Adrenal gland (tissue), 12 donors: ENCODE data around the gene NR2C1. TPM values are rescaled to one million over a fixed set of nuclear protein-coding genes. Genes with fewer than 3 reads are reported as not detected.

Experiments used
- DNase-seq, 7 donors: peaks; one replicate each; pipeline ENCODE4 v3.0.0-alpha.2; 2019 to 2020
- H3K27ac ChIP-seq, 5 donors: fragments of 200-600 bp; sonication (generic) in 4 of 5; 1 replicate in 3 of 5; 2 replicates in 2 of 5; pipeline versions ENCODE4 v1.5.1 to v1.8.0; 2016 to 2020; ENCODE audit warnings: mild to moderate bottlenecking in 1 of 5
- H3K27me3 ChIP-seq: fragments of 200-600 bp; 2 replicates; pipeline ENCODE4 v1.8.0; 2021
- H3K36me3 ChIP-seq, 2 donors: fragments of 200-600 bp; replicated peaks in 1 of 2; 1 replicate in 1 of 2; 2 replicates in 1 of 2; pipeline versions ENCODE4 v1.5.1 to v1.8.0; 2018 to 2022
- H3K4me1 ChIP-seq, 2 donors: fragments of 200-600 bp; replicated peaks in 1 of 2; 1 replicate in 1 of 2; 2 replicates in 1 of 2; pipeline versions ENCODE4 v1.5.1 to v1.8.0; 2018 to 2021
- H3K4me3 ChIP-seq, 4 donors: fragments of 200-600 bp; sonication (generic) in 3 of 4; one replicate each; pipeline ENCODE4 v1.5.1; 2016 to 2018
- H3K9me3 ChIP-seq, 3 donors: fragments of 200-600 bp; sonication (generic) in 1 of 3; replicated peaks in 1 of 3; 1 replicate in 2 of 3; 2 replicates in 1 of 3; pipeline versions ENCODE4 v1.5.1 to v1.8.0; 2016 to 2021
- POLR2A ChIP-seq, 2 donors: fragments of 450-650 bp; IDR thresholded peaks; one replicate each; pipeline ENCODE4 v1.6.1; 2017; ENCODE audit warnings: antibody characterized with exemption in 2 of 2, mild to moderate bottlenecking in 2 of 2, moderate library complexity in 1 of 2
- WGBS, 4 donors: extraction: QIAGEN DNeasy Blood & Tissue Kit in 2 of 4; methylation state at CpG; one replicate each; pipeline versions ENCODE4 v1.1.5 to v1.1.7; 2013 to 2017; 5-methylcytosine and 5-hydroxymethylcytosine counted together
- intact Hi-C, 2 donors: fragments of 100-400 bp; cut with DNase I; formaldehyde crosslinking; loops; one replicate each; pipeline versions ENCODE4 v1.14.1 to v1.15.0; 2022 to 2023
- polyA plus RNA-seq, 3 donors: library from polyadenylated mRNA; stranded (reverse); fragments of 200-250 nt in 2 of 3; fragments of 350-450 nt in 1 of 3; fragmentation: Illumina TruSeq in 1 of 3; extraction: RNeasy Lipid Tissue Mini Kit (QIAGEN cat#74804) in 1 of 3; gene quantifications; one replicate each; pipeline ENCODE4 v1.2.3, GENCODE V29; 2013 to 2014
- total RNA-seq, 9 donors: library from RNA; depleted of rRNA in 4 of 9; stranded (reverse); fragments of >200 nt in 4 of 9; fragments of 120-200 nt in 1 of 9; fragmentation: NEBNext Ultra II Directional in 1 of 9; extraction: Animal tissue kit (Norgen Biotek cat#: 25700) in 1 of 9; gene quantifications; one replicate each; pipeline versions ENCODE4 v1.1.0 to v1.2.4, GENCODE V29; 2013 to 2023
- TF ChIP-seq, protein P1 (sequence below), 6 experiments: fragments of 450-650 bp in 4 of 6; fragments of 200-600 bp in 2 of 6; sonication (generic) in 1 of 6; IDR thresholded peaks; 1 replicate in 5 of 6; 2 replicates in 1 of 6; pipeline versions ENCODE4 v1.5.1 to v1.8.0; 2016 to 2021; ENCODE audit warnings: antibody characterized with exemption in 6 of 6, mild to moderate bottlenecking in 2 of 6, moderate library complexity in 1 of 6
- donor health status: healthy with polysubstance abuse.
- donor health status: Bipolar disorder and iron deficiency.
- donor health status: DM: yes; HTN: yes; CAD: no.
- donor health status: DM: no; HTN: no; CAD: no.
- donor health status: DM: no; HTN: no; CAD: no.
- donor health status: DM: yes; HTN: yes; CAD: no.

The NR2C1 gene
- total and polyA plus RNA-seq, 12 donors, result 19.8 to 300 (median 45.6) TPM

DNA sequence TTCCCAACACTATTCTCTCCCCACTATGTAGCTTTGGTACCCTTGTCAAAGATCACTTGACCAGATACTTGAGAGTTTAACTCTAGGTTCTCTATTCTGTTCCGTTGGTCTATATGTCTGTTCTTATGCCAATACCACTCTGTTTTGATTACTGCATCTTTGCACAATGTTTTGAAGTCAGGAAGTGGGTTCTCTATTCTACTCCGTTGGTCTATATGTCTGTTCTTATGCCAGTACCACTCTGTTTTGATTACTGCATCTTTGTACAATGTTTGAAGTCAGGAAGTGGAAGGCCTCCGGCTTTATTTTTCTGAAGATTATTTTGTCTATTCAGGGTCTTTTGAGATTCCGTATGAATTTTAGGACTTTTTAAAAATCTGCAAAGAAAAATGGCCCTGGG lies 67.2 kb downstream of the NR2C1 start:
- no peak overlapping the region for H3K4me3 ChIP-seq
- peaks cover 0 to 5% of the 10 kb centered on the region in 2 donors for H3K36me3 ChIP-seq
- H3K4me1 ChIP-seq, result peaks cover 4 to 23% of the 10 kb centered on the region in 2 donors
- 84 to 94% (median 90%) methylated on average over 4 of the region's 4 CpGs for WGBS, 4 donors
- intact Hi-C loops, result no loop called here
- H3K9me3 ChIP-seq, result no peaks in the 10 kb centered on the region
- H3K27me3 ChIP-seq, result no peaks in the 10 kb centered on the region
- no peak overlapping the region for H3K27ac ChIP-seq
- TF ChIP-seq, protein P1, sequence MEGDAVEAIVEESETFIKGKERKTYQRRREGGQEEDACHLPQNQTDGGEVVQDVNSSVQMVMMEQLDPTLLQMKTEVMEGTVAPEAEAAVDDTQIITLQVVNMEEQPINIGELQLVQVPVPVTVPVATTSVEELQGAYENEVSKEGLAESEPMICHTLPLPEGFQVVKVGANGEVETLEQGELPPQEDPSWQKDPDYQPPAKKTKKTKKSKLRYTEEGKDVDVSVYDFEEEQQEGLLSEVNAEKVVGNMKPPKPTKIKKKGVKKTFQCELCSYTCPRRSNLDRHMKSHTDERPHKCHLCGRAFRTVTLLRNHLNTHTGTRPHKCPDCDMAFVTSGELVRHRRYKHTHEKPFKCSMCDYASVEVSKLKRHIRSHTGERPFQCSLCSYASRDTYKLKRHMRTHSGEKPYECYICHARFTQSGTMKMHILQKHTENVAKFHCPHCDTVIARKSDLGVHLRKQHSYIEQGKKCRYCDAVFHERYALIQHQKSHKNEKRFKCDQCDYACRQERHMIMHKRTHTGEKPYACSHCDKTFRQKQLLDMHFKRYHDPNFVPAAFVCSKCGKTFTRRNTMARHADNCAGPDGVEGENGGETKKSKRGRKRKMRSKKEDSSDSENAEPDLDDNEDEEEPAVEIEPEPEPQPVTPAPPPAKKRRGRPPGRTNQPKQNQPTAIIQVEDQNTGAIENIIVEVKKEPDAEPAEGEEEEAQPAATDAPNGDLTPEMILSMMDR (IDR thresholded peaks at IDR 0.05), result no peak
- no peak for TF ChIP-seq POLR2A (IDR thresholded peaks at IDR 0.05)
- DNase-seq, result no peak

DNA sequence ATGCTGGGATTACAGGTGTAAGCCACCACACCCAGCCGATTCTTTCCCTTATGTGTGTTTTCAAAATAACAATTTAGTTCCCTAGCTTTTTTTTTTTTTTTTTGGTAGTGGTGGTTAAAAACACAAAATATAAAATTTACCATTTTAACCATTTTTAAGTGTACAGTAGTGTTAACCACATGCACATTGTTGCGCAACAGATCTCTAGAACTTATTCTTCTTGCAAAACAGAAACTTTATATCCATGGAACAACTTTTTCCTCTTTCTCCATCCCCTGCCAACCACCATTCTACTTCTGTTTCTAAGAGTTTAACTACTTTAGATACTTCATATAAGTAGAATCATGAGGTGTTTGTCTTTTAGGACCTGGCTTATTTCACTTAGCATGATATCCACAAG lies 68.8 kb downstream of the NR2C1 start:
- Histone ChIP-seq H3K4me1 (peaks cover 4 to 38% of the 10 kb centered on the region in 2 donors), H3K27me3 (no peaks in the 10 kb centered on the region), H3K27ac (no peak overlapping the region), H3K4me3 (no peak overlapping the region), H3K36me3 (peaks cover 0 to 9% of the 10 kb centered on the region in 2 donors), H3K9me3 (no peaks in the 10 kb centered on the region)
- 81 to 87% (median 85%) methylated on average over 2 of the region's 2 CpGs for WGBS, 4 donors
- intact Hi-C loops, result no loop called here
- TF ChIP-seq POLR2A (IDR thresholded peaks at IDR 0.05), result no peak
- no peak for DNase-seq

DNA sequence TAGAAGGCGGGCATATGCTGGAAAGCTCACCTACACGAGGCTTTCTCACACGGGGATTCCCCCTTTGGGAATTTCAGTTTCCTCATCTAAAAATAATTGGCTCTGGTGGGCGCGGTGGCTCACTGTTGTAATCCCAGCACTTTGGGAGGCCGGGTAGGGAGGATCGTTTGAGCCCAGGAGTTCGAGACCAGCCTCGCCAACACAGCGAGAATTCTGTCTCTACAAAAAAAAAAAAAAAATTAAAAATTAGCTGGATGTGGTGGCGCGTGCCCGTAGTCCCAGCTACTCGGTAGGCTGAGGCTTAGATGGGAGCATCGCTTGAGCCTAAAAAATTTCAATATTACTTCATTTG lies 69.5 kb downstream of the NR2C1 start:
- WGBS, 4 donors, result 65 to 70% (median 67%) methylated on average over 15 of the region's 15 CpGs

DNA sequence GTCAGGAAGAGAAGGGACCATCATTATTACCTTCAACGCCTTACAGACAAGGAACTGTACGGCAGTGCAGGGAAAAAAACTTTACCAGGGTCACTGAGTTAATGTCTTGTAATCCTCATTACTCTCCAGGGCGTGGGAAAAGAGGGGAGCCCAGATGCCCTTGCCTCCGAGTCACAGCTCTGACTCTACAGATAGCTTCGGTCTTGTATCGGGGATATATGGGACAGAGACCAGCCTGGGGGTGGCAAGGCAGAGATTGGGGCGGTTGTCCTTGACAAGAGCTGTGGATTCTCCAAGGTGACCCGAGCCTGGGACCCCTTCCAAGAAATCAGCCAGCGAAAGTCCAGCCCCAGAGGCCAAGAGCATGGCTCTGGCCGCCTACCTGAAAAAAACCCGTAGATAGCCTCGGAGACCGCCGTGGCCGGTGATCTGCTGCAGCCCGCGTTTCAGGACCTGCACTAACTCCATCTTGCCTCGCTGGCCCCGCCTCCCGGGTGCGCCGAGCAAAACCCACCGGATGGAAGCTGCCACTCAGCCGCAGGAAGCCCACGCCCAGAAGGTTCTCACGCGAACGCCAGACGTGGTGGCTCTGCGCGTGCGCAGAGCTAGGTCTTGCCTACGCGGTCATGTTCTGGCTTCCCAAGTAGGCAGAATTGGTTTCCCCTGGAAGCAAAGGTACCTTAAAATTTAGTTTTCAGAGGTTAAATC lies 70.1 kb downstream of the NR2C1 start, which contains the start of gene NDUFA12:
TSS of gene NDUFA12 (minus strand) at position 485 of the 708 bp plus-strand sequence. CDS start at position 468, 17 bp downstream.
- TF ChIP-seq, protein P1 (IDR thresholded peaks at IDR 0.05), result no peak
- peak in 1 of 2 donors; percentile 73 for TF ChIP-seq POLR2A (IDR thresholded peaks at IDR 0.05)
- Histone ChIP-seq H3K9me3 (no peaks in the 10 kb centered on the region), H3K4me1 (peaks cover 4 to 39% of the 10 kb centered on the region in 2 donors), H3K27me3 (no peaks in the 10 kb centered on the region), H3K27ac (peak within 1 kb of the TSS; percentile 23 to 88 (median 82)), H3K4me3 (peak within 1 kb of the TSS; percentile 19 to 92 (median 83)), H3K36me3 (peaks cover 0 to 9% of the 10 kb centered on the region in 2 donors)
- 0 to 1% (median 0%) methylated on average over 8 to 34 of the region's 34 CpGs for WGBS, 4 donors
- peak; percentile 93 to 98 (median 96) for DNase-seq
- intact Hi-C loops, result no loop called here

More for the DNA sequence above, 69.5 kb downstream of the NR2C1 start:
- no peaks in the 10 kb centered on the region for H3K9me3 ChIP-seq
- peak overlapping the region in 3 of 4 donors; percentile 19 to 84 (median 82) for H3K4me3 ChIP-seq
- no peaks in the 10 kb centered on the region for H3K27me3 ChIP-seq
- H3K27ac ChIP-seq, result peak overlapping the region; percentile 23 to 88 (median 82)
- peaks cover 4 to 39% of the 10 kb centered on the region in 2 donors for H3K4me1 ChIP-seq
- intact Hi-C loops, result no loop called here
- no peak for DNase-seq
- peaks cover 0 to 9% of the 10 kb centered on the region in 2 donors for H3K36me3 ChIP-seq
- no peak for TF ChIP-seq POLR2A (IDR thresholded peaks at IDR 0.05)
- TF ChIP-seq, protein P1 (IDR thresholded peaks at IDR 0.05), result no peak
